T1000 (cell line): ENCODE data around the gene NT5C3B.
"Not testable (repeated sequence)": the region's sequence is repeated elsewhere in the genome, so short reads cannot be mapped to it uniquely, and the experiment has no call there.

Experiments
- DNase-seq: peaks from one replicate; lab custom pipeline; 2025; ENCODE audit warnings: mixed read lengths; lab: John Stamatoyannopoulos, UW

Gene NT5C3B

GRCh38 chr17:41839448-41839847 lies 3.4 kb upstream of the NT5C3B start:
- not testable (repeated sequence) for DNase-seq

GRCh38 chr17:41837761-41838538 lies 1.9 kb upstream of the NT5C3B start, which contains the start of gene KLHL10:
Gene KLHL10 (plus strand): TSS chr17:41837825. CDS start chr17:41837933, 108 bp downstream.
- no peak for DNase-seq

- no peak for DNase-seq
Measured at GRCh38 chr17:41836550-41837196, 641 bp upstream of the NT5C3B start.

- no peak for DNase-seq
Measured at GRCh38 chr17:41835214-41835799, 725 bp downstream of the NT5C3B start.

GRCh38 chr17:41829961-41830360 lies 6.1 kb downstream of the NT5C3B start:
- not testable (repeated sequence) for DNase-seq

DNA sequence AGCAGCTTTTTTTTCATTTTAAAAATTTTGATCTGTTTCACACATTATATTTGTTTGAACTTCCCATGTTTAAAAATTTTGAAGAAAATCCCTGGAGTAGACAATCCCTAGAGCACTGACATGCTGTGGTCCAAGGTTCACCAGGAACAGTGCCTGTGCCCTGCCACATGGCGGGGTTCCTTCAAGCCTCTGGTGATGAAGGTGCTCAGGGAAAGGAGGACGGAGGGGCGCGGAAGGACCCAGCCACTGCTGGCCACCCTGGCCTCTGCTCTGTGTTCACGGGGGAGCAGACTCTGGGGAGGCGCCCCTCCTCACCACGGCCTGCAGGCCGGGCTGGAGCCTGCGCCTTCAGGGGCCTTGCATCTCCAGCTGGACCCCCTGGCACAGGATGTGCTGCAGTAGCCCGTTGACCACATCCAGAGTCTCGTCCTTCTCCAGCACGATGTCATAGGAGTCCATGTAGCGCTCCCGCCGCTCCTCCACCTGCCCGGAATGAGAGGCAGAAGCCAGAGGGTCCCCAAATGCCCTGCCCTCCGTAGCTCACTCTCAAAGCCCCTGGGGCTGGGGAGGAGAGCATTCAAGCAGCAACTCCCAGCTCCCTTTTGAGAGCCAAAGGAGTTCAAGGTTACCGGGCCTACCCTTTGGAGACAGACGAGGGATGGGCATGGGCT lies 10.7 kb downstream of the NT5C3B start:
- no peak for DNase-seq

- DNase-seq = no peak
Measured at GRCh38 chr17:41824086-41824485, 11.9 kb downstream of the NT5C3B start.

DNA sequence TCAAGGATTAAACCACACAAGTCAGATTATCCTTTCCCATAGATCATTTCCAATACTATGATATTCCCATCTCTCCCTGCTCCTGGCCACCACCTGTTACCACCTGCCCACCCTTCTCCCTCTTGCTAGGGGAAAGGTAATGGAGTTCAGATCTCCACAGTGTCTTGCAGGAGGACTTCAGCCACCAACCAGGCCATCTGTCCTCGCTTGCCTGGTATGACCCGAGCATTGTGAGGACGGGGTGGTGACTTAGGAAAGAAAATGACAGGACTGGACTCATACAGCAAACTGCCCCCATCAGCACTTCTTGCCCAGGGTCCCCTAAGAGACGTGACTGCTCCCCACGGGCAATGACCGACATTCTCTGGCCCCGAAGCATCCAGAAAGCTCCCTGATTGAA lies 12.5 kb downstream of the NT5C3B start:
- DNase-seq = no peak

- no peak for DNase-seq
Measured at GRCh38 chr17:41823141-41823524, 12.9 kb downstream of the NT5C3B start.

GRCh38 chr17:41822216-41823140 lies 13.6 kb downstream of the NT5C3B start:
- no peak for DNase-seq

DNA sequence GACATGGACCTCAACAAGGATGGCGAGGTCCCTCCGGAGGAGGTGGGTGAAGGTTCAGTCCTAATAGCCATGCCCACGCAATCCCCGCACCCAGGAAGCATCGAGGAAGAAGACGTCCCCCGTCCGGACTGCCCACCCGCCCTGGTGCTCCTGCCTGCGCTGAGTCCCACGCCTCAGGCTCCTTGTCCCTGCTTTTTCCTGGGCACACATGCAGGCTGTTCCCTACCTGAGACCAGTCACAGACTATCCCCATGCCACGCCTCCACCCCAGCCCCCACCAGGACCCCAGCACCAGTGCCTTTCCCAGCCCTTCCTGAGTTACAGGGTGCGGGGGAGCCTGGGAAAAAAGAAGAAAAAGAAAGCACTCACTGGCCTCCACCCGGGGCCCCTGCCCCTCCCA lies 14.3 kb downstream of the NT5C3B start:
- DNase-seq = no peak

DNA sequence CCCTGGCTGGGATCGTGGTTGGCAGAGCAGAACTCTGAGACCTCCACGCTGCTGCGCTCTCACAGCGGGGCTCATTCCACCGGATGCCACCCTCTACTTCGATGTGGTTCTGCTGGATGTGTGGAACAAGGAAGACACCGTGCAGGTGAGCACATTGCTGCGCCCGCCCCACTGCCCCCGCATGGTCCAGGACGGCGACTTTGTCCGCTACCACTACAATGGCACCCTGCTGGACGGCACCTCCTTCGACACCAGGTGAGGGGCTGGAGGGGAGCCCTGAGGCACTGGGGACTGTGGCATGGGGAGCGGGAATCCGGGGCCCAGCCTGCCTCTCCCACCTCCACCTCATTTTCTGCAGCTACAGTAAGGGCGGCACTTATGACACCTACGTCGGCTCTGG lies 18.0 kb downstream of the NT5C3B start:
- no peak for DNase-seq

- no peak for DNase-seq
Measured at GRCh38 chr17:41816637-41817320, 19.3 kb downstream of the NT5C3B start.

DNA sequence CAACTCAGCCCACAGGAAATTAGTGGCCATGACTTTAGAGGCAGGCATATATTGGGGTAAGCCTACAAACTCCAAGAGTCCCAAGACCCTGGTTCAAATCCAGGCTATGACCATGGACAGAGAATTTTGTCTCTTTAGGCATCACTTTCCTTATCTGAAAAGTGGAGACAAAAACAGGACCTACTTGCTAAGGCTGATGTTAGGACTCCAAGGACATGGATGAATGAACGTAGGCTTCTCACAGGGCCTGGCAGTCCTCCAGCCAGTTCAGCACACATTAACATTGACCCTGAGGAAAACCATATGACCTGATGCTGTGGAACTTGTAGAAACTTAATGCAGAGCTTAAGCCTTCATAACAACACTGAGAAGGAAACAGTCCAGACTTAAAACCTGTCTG lies 21.8 kb downstream of the NT5C3B start:
- no peak for DNase-seq

DNA sequence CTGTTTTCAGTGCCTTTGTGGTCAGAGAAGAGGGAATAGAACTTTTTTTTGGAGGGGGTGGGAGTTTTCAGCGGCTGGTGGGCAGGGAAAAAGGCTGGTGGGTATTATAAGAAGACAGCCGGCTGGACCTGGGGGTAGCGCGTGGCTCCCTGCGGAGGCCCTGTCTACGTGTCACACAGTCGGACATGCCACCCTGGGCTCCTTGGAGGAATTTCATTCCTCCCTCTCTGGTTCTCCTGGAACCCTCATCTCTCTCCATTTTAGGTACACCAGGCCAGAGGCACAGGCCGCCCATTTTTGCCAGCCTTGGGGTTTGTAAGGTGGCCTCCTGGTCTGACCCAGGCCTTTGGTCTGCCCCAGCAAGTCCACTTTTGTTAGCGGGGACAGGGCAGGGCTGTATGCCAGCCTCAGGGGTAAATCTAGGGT lies 22.3 kb downstream of the NT5C3B start:
- no peak for DNase-seq

DNA sequence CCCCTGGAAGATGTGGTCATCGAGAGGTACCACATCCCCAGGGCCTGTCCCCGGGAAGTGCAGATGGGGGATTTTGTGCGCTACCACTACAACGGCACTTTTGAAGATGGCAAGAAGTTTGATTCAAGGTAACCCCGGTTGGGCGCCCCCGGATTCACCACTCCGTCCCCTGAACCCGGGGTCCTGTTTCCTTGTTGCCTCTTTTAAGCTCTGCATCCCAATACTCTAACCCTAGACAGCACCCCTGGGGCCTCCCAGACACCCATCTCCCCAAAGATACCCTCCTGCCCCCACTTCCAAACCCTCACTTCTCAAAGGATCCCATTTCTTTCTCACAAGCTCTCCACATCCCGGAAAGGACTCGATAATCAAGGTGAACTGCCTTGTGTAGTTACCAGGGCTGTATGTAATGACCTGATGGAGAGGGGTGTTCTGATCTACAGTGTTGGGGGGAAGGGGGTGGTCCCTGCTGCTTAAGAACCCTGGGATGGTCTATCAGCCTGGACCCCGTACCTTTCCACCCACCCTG lies 22.8 kb downstream of the NT5C3B start:
- no peak for DNase-seq

GRCh38 chr17:41812381-41813151 lies 23.5 kb downstream of the NT5C3B start, which contains the start of gene FKBP10:
Gene FKBP10 (plus strand): TSS chr17:41813004. CDS start chr17:41813035, 31 bp downstream.
- DNase-seq = peak; percentile 82

GRCh38 chr17:41811549-41812380 lies 24.3 kb downstream of the NT5C3B start, which contains the start of gene P3H4:
Gene P3H4 (minus strand): TSS chr17:41811949. CDS start chr17:41811915, 34 bp downstream.
- peak; percentile 86 for DNase-seq
